HG03378 (cell line): ENCODE results near the gene ENPP7.

Experiments used
- ATAC-seq: cut with Tn5 transposase; IDR thresholded peaks from one replicate; pipeline ENCODE4 v1.9.1; 2021; ENCODE audit warnings: mild to moderate bottlenecking, moderate library complexity; ENCODE audit not compliant: unreplicated experiment

The ENPP7 gene, protein sequence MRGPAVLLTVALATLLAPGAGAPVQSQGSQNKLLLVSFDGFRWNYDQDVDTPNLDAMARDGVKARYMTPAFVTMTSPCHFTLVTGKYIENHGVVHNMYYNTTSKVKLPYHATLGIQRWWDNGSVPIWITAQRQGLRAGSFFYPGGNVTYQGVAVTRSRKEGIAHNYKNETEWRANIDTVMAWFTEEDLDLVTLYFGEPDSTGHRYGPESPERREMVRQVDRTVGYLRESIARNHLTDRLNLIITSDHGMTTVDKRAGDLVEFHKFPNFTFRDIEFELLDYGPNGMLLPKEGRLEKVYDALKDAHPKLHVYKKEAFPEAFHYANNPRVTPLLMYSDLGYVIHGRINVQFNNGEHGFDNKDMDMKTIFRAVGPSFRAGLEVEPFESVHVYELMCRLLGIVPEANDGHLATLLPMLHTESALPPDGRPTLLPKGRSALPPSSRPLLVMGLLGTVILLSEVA

GRCh38 chr17:79730769-79731483, at the start of gene ENPP7:
Gene ENPP7 (plus strand): TSS chr17:79730943. CDS start chr17:79731140, 197 bp downstream.
- ATAC-seq = no peak

DNA sequence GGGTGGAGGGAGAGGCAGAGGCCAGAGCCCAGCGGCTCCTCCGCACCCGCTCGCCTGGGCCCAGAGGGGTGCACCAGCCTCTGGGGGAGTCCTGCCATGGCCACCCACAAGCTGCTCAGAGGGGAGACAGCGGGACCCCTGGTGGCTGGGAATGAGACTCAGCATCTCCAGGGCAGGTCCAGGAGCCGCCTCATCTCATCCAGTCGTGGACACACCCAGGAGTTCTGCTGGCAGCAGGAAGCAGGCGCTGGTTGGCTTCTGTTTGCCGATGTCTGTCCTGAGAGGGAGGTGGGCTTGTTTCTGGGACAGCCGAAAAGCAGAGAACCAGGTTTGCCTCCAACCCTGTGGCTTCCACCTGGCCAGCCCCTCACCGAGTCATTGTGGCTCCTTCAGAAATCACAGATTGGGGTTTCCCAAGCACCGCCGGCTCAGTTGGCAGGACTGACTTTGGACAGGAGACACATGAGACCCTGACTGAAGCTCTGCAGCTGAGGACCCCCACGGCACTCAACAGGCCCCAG, 49.6 kb upstream of the ENPP7 start:
- no peak for ATAC-seq

GRCh38 chr17:79681628-79682261, 49.0 kb upstream of the ENPP7 start:
- no peak for ATAC-seq

DNA sequence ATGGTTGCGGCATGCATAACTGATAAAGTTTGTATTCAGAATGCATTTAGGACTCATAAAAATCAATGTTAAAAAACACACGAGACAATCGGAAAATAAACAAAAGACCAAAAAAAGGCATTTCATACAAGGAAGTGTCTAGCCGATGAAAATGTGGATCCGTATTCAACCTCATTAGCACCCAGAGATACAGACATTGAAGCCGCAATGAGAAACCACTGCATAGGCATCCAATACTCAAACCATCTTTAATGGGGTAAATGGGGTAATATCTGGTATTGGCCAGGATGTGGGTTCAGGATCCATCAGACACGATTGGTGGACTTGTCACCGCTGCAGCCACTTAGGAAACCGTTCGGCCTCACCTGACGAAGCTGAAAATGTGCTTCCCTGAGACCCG, 47.4 kb upstream of the ENPP7 start:
- no peak for ATAC-seq

- ATAC-seq = no peak
Observed at GRCh38 chr17:79684132-79684985, 46.4 kb upstream of the ENPP7 start.

- no peak for ATAC-seq
Observed at GRCh38 chr17:79685121-79685520, 45.6 kb upstream of the ENPP7 start.

- no peak for ATAC-seq
Observed at GRCh38 chr17:79686476-79686875, 44.3 kb upstream of the ENPP7 start.

GRCh38 chr17:79690466-79690865, 40.3 kb upstream of the ENPP7 start:
- no peak for ATAC-seq

- ATAC-seq = no peak
Observed at GRCh38 chr17:79690988-79691836, 39.5 kb upstream of the ENPP7 start.

DNA sequence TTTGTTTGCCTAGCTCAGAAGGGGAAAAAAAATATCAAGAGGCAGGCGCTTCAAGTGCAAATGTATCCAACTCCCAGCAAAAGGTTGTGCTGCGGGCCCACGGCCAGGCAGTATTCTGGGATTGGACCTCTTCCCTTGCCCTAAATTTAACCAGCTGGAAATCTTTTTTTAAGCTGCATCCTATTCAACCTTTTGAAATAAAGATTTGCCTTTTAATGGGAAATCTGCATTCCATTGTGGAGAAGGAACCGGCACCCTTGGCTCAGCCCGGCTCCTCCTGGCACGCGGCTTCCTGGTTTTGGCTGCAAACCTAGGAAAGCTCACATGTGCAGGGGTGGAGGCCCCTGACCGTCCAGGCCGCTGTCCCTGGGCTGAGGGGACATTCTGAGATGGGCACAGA, 38.8 kb upstream of the ENPP7 start:
- no peak for ATAC-seq

GRCh38 chr17:79693419-79693818, 37.3 kb upstream of the ENPP7 start:
- no peak for ATAC-seq

DNA sequence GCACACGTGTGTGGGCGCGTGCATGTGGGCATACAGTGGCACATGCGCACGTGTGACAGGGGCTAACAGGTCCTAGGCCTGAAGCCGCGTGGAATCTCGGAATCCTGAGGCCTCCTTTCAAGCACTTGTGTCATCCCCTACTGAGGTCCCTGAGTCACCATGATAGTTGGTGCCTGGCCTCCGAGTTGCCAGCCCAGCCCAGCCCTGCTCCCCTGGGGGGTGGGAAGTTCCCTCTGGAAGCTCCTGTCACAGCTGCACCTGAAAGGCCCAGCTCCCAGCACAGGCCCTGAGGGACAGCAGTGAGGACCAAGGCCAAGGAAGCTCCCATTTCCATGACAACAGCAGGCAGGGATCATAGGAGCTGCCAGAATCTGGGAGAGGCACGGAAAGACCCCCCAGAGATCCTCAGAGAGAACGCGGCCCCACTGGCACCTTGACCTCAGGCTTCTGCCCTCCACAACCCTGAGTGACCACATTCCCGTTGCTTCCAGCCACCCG, 35.4 kb upstream of the ENPP7 start:
- no peak for ATAC-seq

DNA sequence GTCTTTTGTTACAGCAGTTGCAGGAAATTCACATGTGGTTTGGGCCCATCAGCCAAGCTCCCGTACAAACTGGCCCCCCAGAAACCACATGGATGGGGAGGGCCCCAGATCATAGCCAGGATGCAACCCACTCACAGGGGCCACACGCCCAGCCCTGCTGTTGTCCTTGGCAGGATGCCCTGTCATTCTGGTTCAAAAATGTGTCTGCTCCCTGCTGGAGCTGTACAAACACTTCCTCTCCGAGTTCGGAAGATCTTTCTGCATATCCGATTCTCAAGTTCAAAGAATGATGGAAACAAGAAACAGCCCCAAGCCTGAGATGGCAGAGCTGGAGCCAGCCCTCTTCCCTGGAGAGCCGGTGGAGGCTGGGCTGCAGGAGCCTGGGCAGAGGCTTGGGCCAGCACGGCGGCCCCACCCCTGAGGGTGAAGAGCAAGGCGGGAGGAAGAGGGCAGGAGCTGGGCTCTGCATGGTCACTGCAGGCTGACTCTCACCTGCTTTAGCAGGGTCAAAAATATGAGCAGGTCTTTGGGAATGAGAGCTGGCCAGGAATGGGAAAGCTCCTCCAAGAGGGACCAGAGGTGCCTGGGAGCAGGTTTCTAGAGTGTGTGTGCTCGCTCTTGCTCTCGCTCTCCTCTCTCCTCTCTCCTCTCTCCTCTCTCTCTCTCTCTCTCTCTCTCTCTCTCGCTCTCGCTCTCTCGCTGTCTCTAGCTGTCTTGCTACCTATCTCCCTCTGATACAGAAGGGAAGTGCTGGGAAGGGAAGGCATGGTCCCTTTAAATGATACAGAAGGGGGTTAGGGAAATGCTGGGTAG, 34.7 kb upstream of the ENPP7 start:
- no peak for ATAC-seq

DNA sequence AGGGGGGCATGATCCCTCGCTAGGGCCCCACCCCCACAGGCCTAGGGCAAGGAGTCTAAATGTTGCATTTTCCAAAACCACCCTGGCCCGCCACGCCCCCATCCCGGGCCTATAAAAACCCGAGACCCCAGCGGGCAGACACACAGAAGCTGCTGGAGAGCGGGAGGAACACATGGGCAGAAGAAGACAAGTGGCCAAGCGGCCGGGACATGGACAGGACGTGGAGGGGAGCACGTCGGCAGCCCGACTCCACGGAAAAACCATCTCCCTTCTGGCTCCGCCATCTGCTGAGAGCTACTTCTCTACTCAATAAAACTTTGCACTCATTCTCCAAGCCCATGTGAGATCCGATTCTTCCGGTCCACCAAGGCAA, 34.1 kb upstream of the ENPP7 start:
- no peak for ATAC-seq

GRCh38 chr17:79698146-79698846, 32.4 kb upstream of the ENPP7 start:
- no peak for ATAC-seq

GRCh38 chr17:79699386-79700036, 31.2 kb upstream of the ENPP7 start:
- no peak for ATAC-seq

DNA sequence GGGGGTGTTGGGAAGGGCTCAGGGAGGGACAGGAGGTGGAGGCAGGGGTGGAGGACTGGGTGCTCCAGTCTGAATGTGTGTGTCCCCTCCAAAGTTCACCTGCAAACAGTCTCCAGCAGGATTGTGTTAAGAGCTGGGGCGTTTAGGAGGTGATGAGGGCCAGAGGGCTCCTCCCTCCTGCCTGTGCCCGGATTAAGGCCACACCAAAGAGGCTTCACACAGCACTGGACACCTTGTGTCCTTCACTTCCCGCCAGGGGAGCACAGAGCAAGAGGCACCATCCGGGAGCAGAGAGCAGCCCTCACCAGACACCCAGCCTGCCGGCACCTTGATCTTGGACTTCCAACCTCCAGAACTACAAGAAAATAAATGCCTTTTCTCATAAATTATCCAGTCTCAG, 30.2 kb upstream of the ENPP7 start:
- ATAC-seq = no peak

DNA sequence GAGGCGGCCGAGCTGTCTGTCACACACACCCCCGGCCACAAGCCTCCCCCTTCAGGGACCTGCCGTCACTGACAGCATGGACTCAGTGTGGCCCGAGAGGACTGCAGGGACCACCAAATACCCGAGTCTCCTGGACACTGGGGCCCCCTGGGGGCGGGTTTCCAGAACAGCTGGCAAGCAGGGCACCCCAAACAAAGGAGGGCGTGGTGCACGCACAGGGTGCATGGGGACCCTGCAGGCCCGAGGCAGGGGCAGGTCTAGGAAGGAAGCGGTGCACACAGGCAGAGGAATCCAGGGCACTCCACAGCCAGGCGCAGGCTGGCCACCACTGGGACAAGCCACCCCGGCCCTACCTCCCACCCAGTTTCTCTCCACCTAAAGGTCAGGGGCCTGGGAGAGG, 28.7 kb upstream of the ENPP7 start:
- no peak for ATAC-seq
